HCT116 (cell line): ENCODE measurements around the gene FRS2. TPM values are rescaled to one million over a fixed set of nuclear protein-coding genes. Genes with fewer than 3 reads are reported as not detected.

Experiments
- ATAC-seq: fragments of 200-7000 bp; cut with Tn5 transposase; 2 replicates; pipeline ENCODE4 v1.9.1; 2020; ENCODE audit warnings: mild to moderate bottlenecking, moderate library complexity
- BruUV-seq: library from RNA; stranded (reverse); fragments of 400-500 nt; replicated peaks from 2 replicates; lab custom pipeline; 2021; lab: Mats Ljungman, UMichigan
- CTCF ChIA-PET: fragments of 300-600 bp; sonication (Branson Sonifier 250); formaldehyde crosslinking; loops from one replicate; lab custom pipeline; 2021; ENCODE audit warnings: antibody characterized with exemption; lab: Charles Lee
- POLR2A ChIA-PET: fragments of 300-600, 350-600 bp; sonication (Branson Sonifier 250); formaldehyde crosslinking; loops from one replicate; lab custom pipeline; 2021; ENCODE audit warnings: antibody characterized with exemption; lab: Charles Lee
- RAD21 ChIA-PET, 2 experiments: fragments of 300-600 bp; sonication (Branson Sonifier 250); formaldehyde crosslinking; loops; one replicate each; lab custom pipeline; 2023; ENCODE audit warnings: low total read pairs in 2 of 2; ENCODE audit not compliant: uncharacterized antibody in 2 of 2, unreplicated experiment in 2 of 2, low non-redundant PET in 1 of 2; lab: Charles Lee
- DNase-seq: peaks from one replicate; pipeline ENCODE4 v3.0.0-alpha.2; 2010; ENCODE audit warnings: low read depth, low spot score
- H2AFZ ChIP-seq: fragments of 200-600 bp; shearing (Covaris generic), sonication (generic); 2 replicates; pipeline ENCODE4 v1.6.1; 2017; ENCODE audit warnings: low read depth, mixed run types, mixed read lengths, antibody characterized with exemption, low read length; ENCODE audit not compliant: poor library complexity, severe bottlenecking
- H3K27ac ChIP-seq: 2 replicates; pipeline ENCODE4 v1.5.1; 2012; ENCODE audit warnings: low read depth, low read length
- H3K27me3 ChIP-seq: fragments of 200-600 bp; sonication (generic); 2 replicates; pipeline ENCODE4 v1.6.1; 2016; ENCODE audit warnings: mixed run types, low read length, mixed read lengths; ENCODE audit not compliant: insufficient read depth
- H3K36me3 ChIP-seq, 2 experiments: fragments of 200-500 bp in 1 of 2; fragments of 200-600 bp in 1 of 2; sonication (Bioruptor generic) in 1 of 2; sonication (generic) in 1 of 2; 2 replicates each; pipeline versions ENCODE4 v1.5.1 to v1.6.1; 2014 to 2016; ENCODE audit warnings: low read length in 2 of 2, inconsistent platforms in 1 of 2, mixed read lengths in 1 of 2, mixed run types in 1 of 2; ENCODE audit not compliant: insufficient read depth in 2 of 2, control insufficient read depth in 1 of 2
- H3K4me1 ChIP-seq, 2 experiments: fragments of 200-600 bp in 1 of 2; sonication (generic) in 1 of 2; 2 replicates each; pipeline versions ENCODE4 v1.5.1 to v1.6.1; 2012 to 2017; ENCODE audit warnings: low read length in 2 of 2, inconsistent platforms in 1 of 2, mild to moderate bottlenecking in 1 of 2, mixed read lengths in 1 of 2, mixed run types in 1 of 2, moderate library complexity in 1 of 2; ENCODE audit not compliant: insufficient read depth in 2 of 2, control insufficient read depth in 1 of 2
- H3K4me2 ChIP-seq: fragments of 200-600 bp; sonication (generic); 2 replicates; pipeline ENCODE4 v1.6.1; 2017; ENCODE audit warnings: mixed run types, low read length, mixed read lengths
- H3K4me3 ChIP-seq, 2 experiments: fragments of 200-600 bp in 1 of 2; sonication (generic) in 1 of 2; replicated peaks in 1 of 2; 2 replicates each; pipeline ENCODE4 v1.5.1; 2011 to 2016; ENCODE audit warnings: low read length in 2 of 2, control low read depth in 1 of 2, low read depth in 1 of 2, mild to moderate bottlenecking in 1 of 2, mixed read lengths in 1 of 2, mixed run types in 1 of 2
- H3K79me2 ChIP-seq: fragments of 200-600 bp; sonication (generic); 2 replicates; pipeline ENCODE4 v1.6.1; 2017; ENCODE audit warnings: mild to moderate bottlenecking, mixed run types, low read length, moderate library complexity, mixed read lengths; ENCODE audit not compliant: insufficient read depth
- H3K9ac ChIP-seq: fragments of 200-600 bp; sonication (generic); 2 replicates; pipeline ENCODE4 v1.6.1; 2016; ENCODE audit warnings: low read length, mixed read lengths
- H3K9me2 ChIP-seq: fragments of 200-600 bp; sonication (generic), shearing (Covaris generic); 2 replicates; pipeline ENCODE4 v1.6.1; 2017; ENCODE audit warnings: mixed run types, mild to moderate bottlenecking, moderate library complexity; ENCODE audit not compliant: insufficient read depth
- H3K9me3 ChIP-seq, 2 experiments: fragments of 200-500 bp in 1 of 2; fragments of 200-600 bp in 1 of 2; sonication (Bioruptor generic) in 1 of 2; sonication (generic) in 1 of 2; 2 replicates each; pipeline ENCODE4 v1.6.1; 2014 to 2017; ENCODE audit warnings: low read length in 2 of 2, mixed read lengths in 2 of 2, inconsistent platforms in 1 of 2, low read depth in 1 of 2, mild to moderate bottlenecking in 1 of 2, mixed run types in 1 of 2, moderate library complexity in 1 of 2; ENCODE audit not compliant: control insufficient read depth in 1 of 2, insufficient read depth in 1 of 2
- H4K20me1 ChIP-seq: fragments of 200-600 bp; sonication (generic), shearing (Covaris generic); 2 replicates; pipeline ENCODE4 v1.6.1; 2017; ENCODE audit warnings: mixed run types, mild to moderate bottlenecking, moderate library complexity; ENCODE audit not compliant: insufficient read depth
- CBX3 ChIP-seq: IDR thresholded peaks from 2 replicates; pipeline ENCODE4 v1.6.1; 2012; ENCODE audit warnings: low read depth
- ELF1 ChIP-seq: IDR thresholded peaks from 2 replicates; pipeline ENCODE4 v1.6.1; 2012; ENCODE audit warnings: low read depth, borderline replicate concordance
- FOSL1 ChIP-seq: IDR thresholded peaks from 2 replicates; pipeline ENCODE4 v1.6.1; 2012; ENCODE audit warnings: low read depth
- POLR2A ChIP-seq: IDR thresholded peaks from 2 replicates; pipeline ENCODE4 v1.7.0; 2011; ENCODE audit warnings: borderline replicate concordance; ENCODE audit not compliant: insufficient read depth, insufficient read length; ENCODE audit errors: extremely low read depth
- POLR2AphosphoS5 ChIP-seq: IDR thresholded peaks from 2 replicates; pipeline ENCODE4 v1.6.1; 2011; ENCODE audit warnings: mild to moderate bottlenecking, low read depth, low read length, moderate library complexity
- SIN3A ChIP-seq: IDR thresholded peaks from 2 replicates; pipeline ENCODE4 v1.6.1; 2012; ENCODE audit warnings: low read depth
- SP1 ChIP-seq: IDR thresholded peaks from 2 replicates; pipeline ENCODE4 v1.6.1; 2012; ENCODE audit warnings: low read depth
- SRF ChIP-seq: IDR thresholded peaks from 2 replicates; pipeline ENCODE4 v1.6.1; 2012; ENCODE audit warnings: low read depth
- ZNF274 ChIP-seq: fragments of 200-500 bp; sonication (Bioruptor generic); IDR thresholded peaks from 2 replicates; pipeline ENCODE4 v1.6.1; 2014; ENCODE audit warnings: mild to moderate bottlenecking, low read depth, low read length, inconsistent platforms
- intact Hi-C: fragments of 100-400 bp; cut with micrococcal nuclease; formaldehyde crosslinking; loops from 2 replicates; pipeline ENCODE4 v1.10.0; 2022
- total RNA-seq: library from RNA; stranded (reverse); gene quantifications from one replicate; pipeline ENCODE4 v1.2.1, GENCODE V29; 2021; ENCODE audit not compliant: unreplicated experiment
- TF ChIP-seq, protein P1 (sequence below): IDR thresholded peaks from 2 replicates; pipeline ENCODE4 v1.6.1; 2012; ENCODE audit warnings: low read depth
- TF ChIP-seq, protein P2 (sequence below), 3 experiments: fragments of 200-600 bp in 1 of 3; sonication (generic) in 1 of 3; IDR thresholded peaks in 2 of 3; conservative IDR thresholded peaks in 1 of 3; 2 replicates each; pipeline ENCODE4 v1.5.1; 2012 to 2017; ENCODE audit warnings: low read depth in 2 of 3, low read length in 2 of 3, antibody characterized with exemption in 1 of 3, borderline replicate concordance in 1 of 3, control low read depth in 1 of 3, mild to moderate bottlenecking in 1 of 3, mixed read lengths in 1 of 3, mixed run types in 1 of 3, moderate library complexity in 1 of 3; ENCODE audit not compliant: insufficient read depth in 1 of 3
- TF ChIP-seq, protein P3 (sequence below): IDR thresholded peaks from 2 replicates; pipeline ENCODE4 v1.6.1; 2011; ENCODE audit warnings: mild to moderate bottlenecking, low read length, moderate library complexity; ENCODE audit not compliant: insufficient replicate concordance; ENCODE audit errors: extremely low read depth

FRS2 gene
- total RNA-seq, 1 experiment from 2014 or later = 14.7 TPM

DNA sequence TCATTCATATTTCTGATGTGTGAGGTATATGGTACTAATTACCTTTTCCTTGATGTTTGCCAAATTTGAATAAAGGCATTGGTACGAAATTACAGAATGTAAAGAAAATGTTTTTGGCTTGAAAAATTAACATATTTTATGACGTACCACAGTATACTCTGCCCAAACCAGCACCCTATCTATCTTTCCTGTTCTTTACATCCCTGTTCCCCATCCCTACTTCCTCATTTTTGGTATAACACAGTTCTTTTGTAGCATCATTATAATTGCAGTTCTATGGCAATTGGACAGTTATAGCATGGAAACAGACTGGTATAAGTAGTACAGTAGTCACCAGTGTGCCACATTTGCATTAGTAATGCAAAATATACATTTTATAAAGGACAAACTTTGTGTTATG is 108.1 kb downstream of the FRS2 start (continued):
- TF ChIP-seq, protein P1, sequence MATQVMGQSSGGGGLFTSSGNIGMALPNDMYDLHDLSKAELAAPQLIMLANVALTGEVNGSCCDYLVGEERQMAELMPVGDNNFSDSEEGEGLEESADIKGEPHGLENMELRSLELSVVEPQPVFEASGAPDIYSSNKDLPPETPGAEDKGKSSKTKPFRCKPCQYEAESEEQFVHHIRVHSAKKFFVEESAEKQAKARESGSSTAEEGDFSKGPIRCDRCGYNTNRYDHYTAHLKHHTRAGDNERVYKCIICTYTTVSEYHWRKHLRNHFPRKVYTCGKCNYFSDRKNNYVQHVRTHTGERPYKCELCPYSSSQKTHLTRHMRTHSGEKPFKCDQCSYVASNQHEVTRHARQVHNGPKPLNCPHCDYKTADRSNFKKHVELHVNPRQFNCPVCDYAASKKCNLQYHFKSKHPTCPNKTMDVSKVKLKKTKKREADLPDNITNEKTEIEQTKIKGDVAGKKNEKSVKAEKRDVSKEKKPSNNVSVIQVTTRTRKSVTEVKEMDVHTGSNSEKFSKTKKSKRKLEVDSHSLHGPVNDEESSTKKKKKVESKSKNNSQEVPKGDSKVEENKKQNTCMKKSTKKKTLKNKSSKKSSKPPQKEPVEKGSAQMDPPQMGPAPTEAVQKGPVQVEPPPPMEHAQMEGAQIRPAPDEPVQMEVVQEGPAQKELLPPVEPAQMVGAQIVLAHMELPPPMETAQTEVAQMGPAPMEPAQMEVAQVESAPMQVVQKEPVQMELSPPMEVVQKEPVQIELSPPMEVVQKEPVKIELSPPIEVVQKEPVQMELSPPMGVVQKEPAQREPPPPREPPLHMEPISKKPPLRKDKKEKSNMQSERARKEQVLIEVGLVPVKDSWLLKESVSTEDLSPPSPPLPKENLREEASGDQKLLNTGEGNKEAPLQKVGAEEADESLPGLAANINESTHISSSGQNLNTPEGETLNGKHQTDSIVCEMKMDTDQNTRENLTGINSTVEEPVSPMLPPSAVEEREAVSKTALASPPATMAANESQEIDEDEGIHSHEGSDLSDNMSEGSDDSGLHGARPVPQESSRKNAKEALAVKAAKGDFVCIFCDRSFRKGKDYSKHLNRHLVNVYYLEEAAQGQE = no peak
- TF ChIP-seq POLR2A = no peak
- TF ChIP-seq, protein P2, sequence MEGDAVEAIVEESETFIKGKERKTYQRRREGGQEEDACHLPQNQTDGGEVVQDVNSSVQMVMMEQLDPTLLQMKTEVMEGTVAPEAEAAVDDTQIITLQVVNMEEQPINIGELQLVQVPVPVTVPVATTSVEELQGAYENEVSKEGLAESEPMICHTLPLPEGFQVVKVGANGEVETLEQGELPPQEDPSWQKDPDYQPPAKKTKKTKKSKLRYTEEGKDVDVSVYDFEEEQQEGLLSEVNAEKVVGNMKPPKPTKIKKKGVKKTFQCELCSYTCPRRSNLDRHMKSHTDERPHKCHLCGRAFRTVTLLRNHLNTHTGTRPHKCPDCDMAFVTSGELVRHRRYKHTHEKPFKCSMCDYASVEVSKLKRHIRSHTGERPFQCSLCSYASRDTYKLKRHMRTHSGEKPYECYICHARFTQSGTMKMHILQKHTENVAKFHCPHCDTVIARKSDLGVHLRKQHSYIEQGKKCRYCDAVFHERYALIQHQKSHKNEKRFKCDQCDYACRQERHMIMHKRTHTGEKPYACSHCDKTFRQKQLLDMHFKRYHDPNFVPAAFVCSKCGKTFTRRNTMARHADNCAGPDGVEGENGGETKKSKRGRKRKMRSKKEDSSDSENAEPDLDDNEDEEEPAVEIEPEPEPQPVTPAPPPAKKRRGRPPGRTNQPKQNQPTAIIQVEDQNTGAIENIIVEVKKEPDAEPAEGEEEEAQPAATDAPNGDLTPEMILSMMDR (IDR thresholded peaks at IDR 0.05 in 2 of 3, conservative IDR thresholded peaks at IDR 0.05 in 1 of 3; ENCODE audit: borderline replicate concordance in 1 of 3, insufficient read depth in 1 of 3, low read depth in 2 of 3, low read length in 2 of 3) = no peak
- TF ChIP-seq POLR2AphosphoS5 = no peak
- TF ChIP-seq SIN3A = no peak
- TF ChIP-seq FOSL1 = no peak
- TF ChIP-seq, all 23 proteins: peak for 0

DNA sequence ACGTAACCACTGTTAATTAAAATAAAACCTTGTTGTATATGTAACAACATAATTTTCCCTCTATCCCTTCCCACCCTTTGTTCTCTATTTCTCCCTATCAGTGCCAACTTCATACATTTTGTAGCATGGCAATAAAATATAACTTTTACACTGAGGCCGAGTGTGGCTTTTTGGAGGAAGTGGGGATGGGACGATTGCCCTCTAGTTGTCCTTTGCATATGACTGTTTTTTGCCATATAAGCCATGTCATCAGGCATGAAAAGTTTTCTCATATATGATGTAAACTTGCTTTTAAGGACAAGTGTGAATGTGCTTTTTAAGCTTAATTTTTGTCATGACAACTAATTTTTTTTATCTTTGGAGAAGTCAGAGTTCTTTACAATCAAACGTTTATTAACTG is 108.8 kb downstream of the FRS2 start:
- ChIA-PET RAD21 (no interaction called here), CTCF (interaction anchor here (2.7 kb wide), 1 partner anchor 8 kb away, joined by 20 read pairs; no protein-coding TSS in a partner anchor), POLR2A (interaction anchor here (1.7 kb wide), 1 partner anchor 8 kb away, joined by 3 read pairs; no protein-coding TSS in a partner anchor)
- Histone ChIP-seq H3K27me3 (no peaks in the 10 kb centered on the region), H4K20me1 (no peaks in the 10 kb centered on the region), H3K36me3 (peaks cover 12 to 15% of the 10 kb centered on the region in 2 experiments; a peak in 2 of 4 replicates), H3K4me3 (no peak overlapping the region), H3K79me2 (0 out of 2 replicates have a peak, but pooled peaks cover under 1% of the 10 kb centered on the region), H3K9me2 (no peaks in the 10 kb centered on the region), H3K4me2 (no peak overlapping the region), H3K27ac (no peak overlapping the region), H3K4me1 (no peaks in the 10 kb centered on the region), H2AFZ (no peak overlapping the region), H3K9ac (no peak overlapping the region), H3K9me3 (no peaks in the 10 kb centered on the region)
- DNase-seq (no peak), ATAC-seq (no peak)
- TF ChIP-seq SP1 (no peak), ZNF274 (no peak), POLR2A (no peak), ELF1 (no peak), CBX3 (no peak), SRF (no peak)
- TF ChIP-seq, protein P3, sequence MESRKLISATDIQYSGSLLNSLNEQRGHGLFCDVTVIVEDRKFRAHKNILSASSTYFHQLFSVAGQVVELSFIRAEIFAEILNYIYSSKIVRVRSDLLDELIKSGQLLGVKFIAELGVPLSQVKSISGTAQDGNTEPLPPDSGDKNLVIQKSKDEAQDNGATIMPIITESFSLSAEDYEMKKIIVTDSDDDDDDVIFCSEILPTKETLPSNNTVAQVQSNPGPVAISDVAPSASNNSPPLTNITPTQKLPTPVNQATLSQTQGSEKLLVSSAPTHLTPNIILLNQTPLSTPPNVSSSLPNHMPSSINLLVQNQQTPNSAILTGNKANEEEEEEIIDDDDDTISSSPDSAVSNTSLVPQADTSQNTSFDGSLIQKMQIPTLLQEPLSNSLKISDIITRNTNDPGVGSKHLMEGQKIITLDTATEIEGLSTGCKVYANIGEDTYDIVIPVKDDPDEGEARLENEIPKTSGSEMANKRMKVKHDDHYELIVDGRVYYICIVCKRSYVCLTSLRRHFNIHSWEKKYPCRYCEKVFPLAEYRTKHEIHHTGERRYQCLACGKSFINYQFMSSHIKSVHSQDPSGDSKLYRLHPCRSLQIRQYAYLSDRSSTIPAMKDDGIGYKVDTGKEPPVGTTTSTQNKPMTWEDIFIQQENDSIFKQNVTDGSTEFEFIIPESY = no peak
- TF ChIP-seq, protein P1 = no peak
- intact Hi-C loops = loop anchor here (10.0 kb wide), 1 partner anchor 424 kb away; no protein-coding TSS in a partner anchor
- no TSS peak for BruUV-seq
